Tongue (tissue), 2 donors: ENCODE results near the gene IGFBP4. TPM values are rescaled to one million over a fixed set of nuclear protein-coding genes. Genes with fewer than 3 reads are reported as not detected.
A peak's percentile ranks its signal among the peaks of the same experiment; 100 is the strongest.

Source experiments
- DNase-seq: peaks from one replicate; pipeline ENCODE4 v3.0.0-alpha.2; 2015
- total RNA-seq: library from RNA; depleted of rRNA; stranded (reverse); fragments of >200 nt; gene quantifications from one replicate; pipeline ENCODE4 v1.2.3, GENCODE V29; 2014

IGFBP4 gene
- total RNA-seq, 1 donor from 2014 or later: 205 TPM

- DNase-seq: no peak
Measured at GRCh38 chr17:40471846-40472732, 28.8 kb downstream of the IGFBP4 start.

GRCh38 chr17:40472733-40473452, 29.6 kb downstream of the IGFBP4 start:
- DNase-seq: no peak

GRCh38 chr17:40473573-40474365, 30.5 kb downstream of the IGFBP4 start:
- DNase-seq: no peak

GRCh38 chr17:40474419-40475002, 31.3 kb downstream of the IGFBP4 start:
- no peak for DNase-seq

DNA sequence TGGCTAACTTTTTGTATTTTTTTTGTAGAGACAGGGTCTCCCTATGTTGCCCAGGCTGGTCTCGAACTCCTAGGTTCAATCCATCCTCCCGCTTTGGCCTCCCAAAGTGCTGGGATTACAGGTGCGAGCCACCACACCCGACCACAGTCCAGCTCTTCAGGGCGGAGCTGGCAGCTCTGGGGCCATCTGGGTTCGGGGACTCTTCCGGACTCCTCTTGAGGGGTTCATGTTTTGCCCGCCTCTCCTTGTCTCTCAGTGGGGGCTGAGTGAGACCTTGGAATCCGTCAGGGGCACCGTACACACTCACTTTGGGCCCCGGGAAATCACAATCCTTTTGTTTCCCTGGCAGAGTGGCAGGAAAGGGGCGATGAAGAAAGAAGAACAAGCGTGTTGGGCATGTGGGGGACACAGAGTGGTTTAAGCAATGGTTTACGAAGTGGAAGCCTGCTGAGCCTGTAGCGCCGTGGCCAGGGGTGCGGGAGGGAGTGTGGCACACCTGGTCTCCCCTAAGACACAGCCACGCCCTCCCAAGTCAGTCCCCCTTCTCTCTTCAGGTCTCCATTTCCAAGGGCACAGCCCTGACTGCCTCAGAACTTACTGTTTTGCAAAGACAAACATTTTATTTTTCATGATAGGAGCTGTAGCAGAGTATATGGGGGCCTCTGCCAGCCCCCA, 32.1 kb downstream of the IGFBP4 start:
- DNase-seq: no peak

DNA sequence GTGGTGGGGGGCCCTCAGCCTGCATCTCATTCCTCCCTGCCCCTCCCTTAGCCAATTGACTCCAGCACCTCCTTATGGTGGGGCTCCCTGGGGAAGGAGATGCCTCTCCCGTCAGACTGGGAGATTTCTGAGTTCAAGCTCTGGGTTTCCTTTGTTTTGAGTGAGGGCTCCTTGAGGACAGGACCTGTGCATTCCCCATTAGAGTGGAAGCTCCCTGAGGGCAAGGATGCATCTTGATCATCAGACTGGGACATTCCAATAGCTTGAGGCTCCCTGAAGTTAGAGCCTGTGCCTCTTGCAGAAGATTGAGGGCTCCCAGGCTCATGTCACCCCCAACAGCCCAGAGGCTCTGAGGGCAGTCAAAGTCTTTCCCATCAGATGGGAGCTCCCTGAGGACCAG, 34.5 kb downstream of the IGFBP4 start:
- no peak for DNase-seq

GRCh38 chr17:40478486-40478885, 35.2 kb downstream of the IGFBP4 start:
- DNase-seq: no peak

- DNase-seq: no peak
Measured at GRCh38 chr17:40479754-40480480, 36.7 kb downstream of the IGFBP4 start.

DNA sequence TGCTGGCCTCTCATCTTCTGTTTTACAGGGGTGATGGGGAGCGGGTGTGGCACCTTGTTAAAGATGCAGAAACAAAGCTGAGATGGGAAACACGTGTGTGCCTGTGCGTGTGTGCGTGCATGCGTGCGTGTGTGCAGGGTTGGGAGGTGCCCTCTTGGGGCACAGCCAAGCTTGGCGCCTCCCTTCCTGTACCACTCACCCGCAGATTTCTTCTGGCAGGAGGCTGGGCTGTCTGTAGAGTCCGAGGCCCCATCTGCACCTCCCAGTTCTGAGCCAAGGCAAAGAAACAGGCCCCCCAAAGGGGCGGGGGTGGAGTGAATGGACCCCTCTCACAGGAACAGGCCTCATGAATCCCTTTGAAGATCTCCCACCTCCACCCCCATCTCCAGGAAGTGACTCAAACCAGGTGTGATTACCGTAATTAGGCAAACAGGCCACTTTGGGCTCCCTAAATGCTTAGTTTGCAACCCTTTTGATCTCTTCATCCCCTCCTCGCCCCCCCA, 37.3 kb downstream of the IGFBP4 start:
- DNase-seq: no peak

GRCh38 chr17:40481106-40481505, 37.9 kb downstream of the IGFBP4 start:
- no peak for DNase-seq

DNA sequence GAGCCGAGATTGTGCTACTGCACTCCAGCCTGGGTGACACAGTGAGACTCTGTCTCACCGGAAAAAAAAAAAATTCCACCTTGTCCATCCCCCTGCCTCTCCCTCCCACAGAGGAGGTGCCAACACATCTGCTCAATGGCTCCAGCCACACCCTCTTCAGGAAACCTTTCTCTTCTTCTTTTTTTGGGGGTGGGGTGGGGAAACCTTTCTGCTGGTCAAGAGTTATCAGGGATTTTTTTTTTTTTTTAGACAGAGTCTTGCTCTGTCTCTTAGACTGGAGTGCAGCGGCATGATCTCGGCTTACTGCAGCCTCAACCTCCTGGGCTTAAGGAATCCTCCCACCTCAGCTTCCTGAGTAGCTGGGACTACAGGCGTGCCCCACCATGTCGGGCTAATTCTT, 39.5 kb downstream of the IGFBP4 start:
- DNase-seq: no peak

DNA sequence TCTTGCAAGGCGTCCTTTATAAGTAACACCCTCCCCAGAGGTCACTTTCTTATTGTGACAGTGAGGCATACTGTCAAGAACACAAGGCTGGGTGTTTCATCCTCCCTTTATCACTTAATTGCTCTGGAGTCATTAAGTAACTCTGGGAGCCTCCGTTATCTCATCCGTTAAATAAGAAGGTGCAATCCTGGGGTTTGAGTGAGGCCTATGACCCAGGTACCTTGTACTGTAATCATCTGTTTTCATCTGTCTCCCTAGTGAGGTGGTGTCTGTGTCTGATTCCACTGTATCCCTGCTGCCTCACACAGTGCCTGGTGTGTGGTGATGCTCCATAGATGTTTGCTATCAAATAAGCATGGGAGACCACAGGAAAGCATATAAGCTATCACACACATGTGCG, 40.4 kb downstream of the IGFBP4 start:
- DNase-seq: no peak

DNA sequence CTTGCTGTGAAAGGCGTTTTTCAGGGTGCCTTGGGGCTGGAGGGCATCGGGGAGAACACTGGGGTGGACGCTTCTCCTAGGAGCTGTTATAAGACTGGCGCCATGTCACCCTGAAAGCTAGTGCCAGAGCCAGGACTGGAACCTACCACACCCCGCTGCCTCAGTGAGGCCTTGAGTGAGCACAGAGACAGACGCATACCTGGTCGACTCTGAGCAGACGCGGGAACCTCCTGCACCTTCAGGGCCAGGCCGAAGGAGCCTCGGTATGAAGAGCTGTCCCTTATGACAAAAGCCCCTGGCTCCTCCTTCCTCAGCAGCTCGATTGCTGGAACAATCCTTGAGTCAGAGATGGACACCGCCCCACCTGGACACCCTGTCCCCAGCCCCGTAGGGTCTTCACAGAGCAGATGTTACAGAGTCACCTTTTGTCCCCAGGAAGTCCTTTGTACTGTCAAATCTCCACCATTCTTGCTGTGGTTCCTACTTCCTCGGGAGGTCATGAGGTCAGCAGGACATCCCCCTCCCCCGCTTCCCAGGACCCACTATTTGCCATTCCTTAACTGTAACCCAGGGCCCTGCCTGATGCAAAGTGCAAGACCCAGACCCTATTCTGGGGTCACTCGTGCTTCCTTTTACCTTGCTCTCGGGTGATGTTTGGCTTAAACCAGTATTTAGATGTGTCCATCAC, 41.2 kb downstream of the IGFBP4 start:
- DNase-seq: no peak

GRCh38 chr17:40484973-40485530, 41.8 kb downstream of the IGFBP4 start:
- no peak for DNase-seq

DNA sequence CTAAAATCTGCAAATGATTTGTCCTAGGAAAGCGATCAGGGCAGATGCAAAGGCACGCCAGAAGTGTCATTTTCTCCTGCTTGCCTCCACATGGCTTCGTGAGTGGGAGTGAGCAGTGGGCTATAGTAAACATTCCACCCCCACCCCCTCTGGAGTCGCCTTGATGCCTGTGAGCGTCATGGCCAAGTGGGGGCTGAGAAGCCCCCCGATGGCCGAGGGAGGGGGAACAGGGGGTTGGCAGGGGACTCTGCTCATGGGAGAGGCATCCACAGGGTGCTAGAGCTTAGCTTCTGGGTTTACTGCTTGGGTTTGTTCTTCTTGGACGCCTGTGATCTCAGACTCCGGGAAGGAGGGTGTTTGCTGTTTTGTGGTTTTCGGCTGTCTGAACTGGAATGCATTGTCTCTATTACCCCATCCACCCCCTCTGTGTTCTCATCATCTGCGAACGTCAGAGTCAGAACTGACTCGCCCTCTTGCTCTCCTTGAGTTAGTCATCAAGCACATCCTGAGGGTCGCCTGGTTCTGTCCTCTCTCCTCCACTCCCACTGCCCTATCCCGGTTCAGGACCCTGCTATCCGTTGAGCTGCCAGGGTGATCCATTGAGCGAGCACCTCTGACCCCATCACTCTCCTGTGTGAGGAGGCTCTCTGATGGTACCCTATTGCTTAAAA, 42.7 kb downstream of the IGFBP4 start:
- peak; percentile 59 for DNase-seq

GRCh38 chr17:40486522-40487370, 43.5 kb downstream of the IGFBP4 start:
- no peak for DNase-seq

- DNase-seq: no peak
Measured at GRCh38 chr17:40487371-40488020, 44.2 kb downstream of the IGFBP4 start.
